ENCODE results near the gene MRPL28. TPM values are rescaled to one million over a fixed set of nuclear protein-coding genes. Genes with fewer than 3 reads are reported as not detected.
"Not testable (repeated sequence)": the region's sequence is repeated elsewhere in the genome, so short reads cannot be mapped to it uniquely, and the experiment has no call there.

Gene MRPL28
- total RNA-seq (10 to 100 TPM; 28.3 to 41.5 TPM), polyA plus RNA-seq (10 to 100 TPM; 58.6 to 63.4 TPM)

DNA sequence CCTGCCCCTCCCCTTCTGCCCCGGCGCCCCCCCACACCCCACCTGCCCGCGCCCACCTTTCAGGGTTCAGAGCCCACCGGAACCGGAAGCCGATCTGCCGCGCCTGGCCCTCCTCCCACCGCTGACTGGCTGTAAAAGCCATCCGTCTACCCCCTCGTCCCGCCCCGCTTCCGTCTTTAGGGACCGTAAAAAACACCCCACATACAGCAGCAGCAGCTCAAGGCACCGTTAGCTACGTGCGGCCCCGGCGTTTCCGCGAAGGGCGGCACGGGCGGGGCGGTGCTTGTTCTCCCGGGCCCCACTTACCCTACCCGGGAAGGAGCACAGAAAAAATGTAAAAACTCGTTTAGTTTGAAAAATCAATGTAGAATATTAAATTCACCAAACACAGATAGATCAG, at the start of gene MRPL28:
MRPL28 (minus strand) TSS at position 96 of the 400 bp plus-strand sequence. CDS start 320 bp downstream, outside the sequence.
- Histone ChIP-seq H3K36me3 (ENCODE audit: control insufficient read depth in 4 of 4, insufficient read depth in 3 of 4, low read depth in 1 of 4, low read length in 3 of 4) (peaks cover 2 to 42% (median 13%) of the 10 kb centered on the region in 4 donors), H3K9ac (ENCODE audit: low read depth in 1 of 2, low read length in 2 of 2) (peak within 1 kb of the TSS in 1 of 2 donors; percentile 16), H3K27ac (ENCODE audit: low read depth in 1 of 2, low read length in 2 of 2) (no peak within 1 kb of the TSS), H3K4me1 (ENCODE audit: control insufficient read depth in 4 of 4, insufficient read depth in 4 of 4, low read length in 3 of 4) (peaks cover 4 to 18% (median 15%) of the 10 kb centered on the region in 4 donors), H3K9me3 (ENCODE audit: control insufficient read depth in 4 of 4, low read length in 3 of 4) (no peaks in the 10 kb centered on the region), H3K27me3 (ENCODE audit: control insufficient read depth in 4 of 4, insufficient read depth in 4 of 4, low read length in 3 of 4) (no peaks in the 10 kb centered on the region), H3K4me3 (ENCODE audit: low read depth in 1 of 3, low read length in 3 of 3) (peak within 1 kb of the TSS in 2 of 3 donors; percentile 58 to 73)
- TF ChIP-seq, protein P1, sequence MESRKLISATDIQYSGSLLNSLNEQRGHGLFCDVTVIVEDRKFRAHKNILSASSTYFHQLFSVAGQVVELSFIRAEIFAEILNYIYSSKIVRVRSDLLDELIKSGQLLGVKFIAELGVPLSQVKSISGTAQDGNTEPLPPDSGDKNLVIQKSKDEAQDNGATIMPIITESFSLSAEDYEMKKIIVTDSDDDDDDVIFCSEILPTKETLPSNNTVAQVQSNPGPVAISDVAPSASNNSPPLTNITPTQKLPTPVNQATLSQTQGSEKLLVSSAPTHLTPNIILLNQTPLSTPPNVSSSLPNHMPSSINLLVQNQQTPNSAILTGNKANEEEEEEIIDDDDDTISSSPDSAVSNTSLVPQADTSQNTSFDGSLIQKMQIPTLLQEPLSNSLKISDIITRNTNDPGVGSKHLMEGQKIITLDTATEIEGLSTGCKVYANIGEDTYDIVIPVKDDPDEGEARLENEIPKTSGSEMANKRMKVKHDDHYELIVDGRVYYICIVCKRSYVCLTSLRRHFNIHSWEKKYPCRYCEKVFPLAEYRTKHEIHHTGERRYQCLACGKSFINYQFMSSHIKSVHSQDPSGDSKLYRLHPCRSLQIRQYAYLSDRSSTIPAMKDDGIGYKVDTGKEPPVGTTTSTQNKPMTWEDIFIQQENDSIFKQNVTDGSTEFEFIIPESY (IDR thresholded peaks at IDR 0.05) = no peak
- TF ChIP-seq HNF4G (IDR thresholded peaks at IDR 0.05) = no peak
- TF ChIP-seq FOXA2 (IDR thresholded peaks at IDR 0.05) = no peak
- TF ChIP-seq, protein P2, sequence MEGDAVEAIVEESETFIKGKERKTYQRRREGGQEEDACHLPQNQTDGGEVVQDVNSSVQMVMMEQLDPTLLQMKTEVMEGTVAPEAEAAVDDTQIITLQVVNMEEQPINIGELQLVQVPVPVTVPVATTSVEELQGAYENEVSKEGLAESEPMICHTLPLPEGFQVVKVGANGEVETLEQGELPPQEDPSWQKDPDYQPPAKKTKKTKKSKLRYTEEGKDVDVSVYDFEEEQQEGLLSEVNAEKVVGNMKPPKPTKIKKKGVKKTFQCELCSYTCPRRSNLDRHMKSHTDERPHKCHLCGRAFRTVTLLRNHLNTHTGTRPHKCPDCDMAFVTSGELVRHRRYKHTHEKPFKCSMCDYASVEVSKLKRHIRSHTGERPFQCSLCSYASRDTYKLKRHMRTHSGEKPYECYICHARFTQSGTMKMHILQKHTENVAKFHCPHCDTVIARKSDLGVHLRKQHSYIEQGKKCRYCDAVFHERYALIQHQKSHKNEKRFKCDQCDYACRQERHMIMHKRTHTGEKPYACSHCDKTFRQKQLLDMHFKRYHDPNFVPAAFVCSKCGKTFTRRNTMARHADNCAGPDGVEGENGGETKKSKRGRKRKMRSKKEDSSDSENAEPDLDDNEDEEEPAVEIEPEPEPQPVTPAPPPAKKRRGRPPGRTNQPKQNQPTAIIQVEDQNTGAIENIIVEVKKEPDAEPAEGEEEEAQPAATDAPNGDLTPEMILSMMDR (IDR thresholded peaks at IDR 0.05; ENCODE audit: low read depth, low read length, missing input control) = no peak
- TF ChIP-seq, protein P3, sequence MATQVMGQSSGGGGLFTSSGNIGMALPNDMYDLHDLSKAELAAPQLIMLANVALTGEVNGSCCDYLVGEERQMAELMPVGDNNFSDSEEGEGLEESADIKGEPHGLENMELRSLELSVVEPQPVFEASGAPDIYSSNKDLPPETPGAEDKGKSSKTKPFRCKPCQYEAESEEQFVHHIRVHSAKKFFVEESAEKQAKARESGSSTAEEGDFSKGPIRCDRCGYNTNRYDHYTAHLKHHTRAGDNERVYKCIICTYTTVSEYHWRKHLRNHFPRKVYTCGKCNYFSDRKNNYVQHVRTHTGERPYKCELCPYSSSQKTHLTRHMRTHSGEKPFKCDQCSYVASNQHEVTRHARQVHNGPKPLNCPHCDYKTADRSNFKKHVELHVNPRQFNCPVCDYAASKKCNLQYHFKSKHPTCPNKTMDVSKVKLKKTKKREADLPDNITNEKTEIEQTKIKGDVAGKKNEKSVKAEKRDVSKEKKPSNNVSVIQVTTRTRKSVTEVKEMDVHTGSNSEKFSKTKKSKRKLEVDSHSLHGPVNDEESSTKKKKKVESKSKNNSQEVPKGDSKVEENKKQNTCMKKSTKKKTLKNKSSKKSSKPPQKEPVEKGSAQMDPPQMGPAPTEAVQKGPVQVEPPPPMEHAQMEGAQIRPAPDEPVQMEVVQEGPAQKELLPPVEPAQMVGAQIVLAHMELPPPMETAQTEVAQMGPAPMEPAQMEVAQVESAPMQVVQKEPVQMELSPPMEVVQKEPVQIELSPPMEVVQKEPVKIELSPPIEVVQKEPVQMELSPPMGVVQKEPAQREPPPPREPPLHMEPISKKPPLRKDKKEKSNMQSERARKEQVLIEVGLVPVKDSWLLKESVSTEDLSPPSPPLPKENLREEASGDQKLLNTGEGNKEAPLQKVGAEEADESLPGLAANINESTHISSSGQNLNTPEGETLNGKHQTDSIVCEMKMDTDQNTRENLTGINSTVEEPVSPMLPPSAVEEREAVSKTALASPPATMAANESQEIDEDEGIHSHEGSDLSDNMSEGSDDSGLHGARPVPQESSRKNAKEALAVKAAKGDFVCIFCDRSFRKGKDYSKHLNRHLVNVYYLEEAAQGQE (IDR thresholded peaks at IDR 0.05) = no peak
- peak in 1 of 2 donors; percentile 12 for TF ChIP-seq RXRA (IDR thresholded peaks at IDR 0.05)
- peak; percentile 79 for TF ChIP-seq SP1 (IDR thresholded peaks at IDR 0.05)
- TF ChIP-seq HNF4A (conservative IDR thresholded peaks at IDR 0.05) = no peak
- TF ChIP-seq JUND (IDR thresholded peaks at IDR 0.05) = no peak
- TF ChIP-seq GABPA (IDR thresholded peaks at IDR 0.05 in 1 of 2, conservative IDR thresholded peaks at IDR 0.05 in 1 of 2) = peak; percentile 91 to 95
- TF ChIP-seq NR2F2 (IDR thresholded peaks at IDR 0.05) = no peak
- under 1% methylated on average over 30 of the region's 30 CpGs for WGBS
- peak; percentile 97 for DNase-seq (ENCODE audit: low spot score)

DNA sequence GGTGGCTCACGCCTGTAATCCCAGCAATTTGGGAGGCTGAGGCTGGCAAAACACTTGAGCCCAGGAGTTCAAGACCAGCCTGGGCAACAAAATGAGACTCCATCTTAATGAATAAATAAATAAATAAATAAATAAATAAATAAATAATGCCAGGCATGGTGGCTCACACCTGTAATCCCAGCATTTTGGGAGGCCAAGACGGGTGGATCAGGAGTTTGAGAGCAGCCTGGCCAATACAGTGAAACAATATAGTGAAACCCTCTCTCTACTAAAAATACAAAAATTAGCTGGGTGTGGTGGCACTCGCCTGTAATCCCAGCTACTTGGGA, 44.8 kb upstream of the MRPL28 start:
- H3K4me1 ChIP-seq (ENCODE audit: control insufficient read depth in 4 of 4, insufficient read depth in 4 of 4, low read length in 3 of 4); DNase-seq (ENCODE audit: low spot score); H3K27ac ChIP-seq (ENCODE audit: low read depth in 1 of 2, low read length in 2 of 2); H3K9me3 ChIP-seq (ENCODE audit: control insufficient read depth in 4 of 4, low read length in 3 of 4); H3K4me3 ChIP-seq (ENCODE audit: low read depth in 1 of 3, low read length in 3 of 3); H3K9ac ChIP-seq (ENCODE audit: low read depth in 1 of 2, low read length in 2 of 2); H3K27me3 ChIP-seq (ENCODE audit: control insufficient read depth in 4 of 4, insufficient read depth in 4 of 4, low read length in 3 of 4): not testable (repeated sequence)
- 97% methylated on average over 3 of the region's 3 CpGs for WGBS
- H3K36me3 ChIP-seq (ENCODE audit: control insufficient read depth in 4 of 4, insufficient read depth in 3 of 4, low read depth in 1 of 4, low read length in 3 of 4) = peaks cover 6 to 16% (median 11%) of the 10 kb centered on the region in 4 donors

All from liver (tissue), 9 donors.